ENCODE measurements around the gene SYNGR1.

SYNGR1 gene

GRCh38 chr22:39360674-39361413 lies 11.1 kb downstream of the SYNGR1 start:
- peaks cover 5% of the 10 kb centered on the region; the same call in 1 of the 2 replicates for H3K79me2 ChIP-seq (ENCODE audit: low read length)
- peaks cover 9% of the 10 kb centered on the region for H3K4me1 ChIP-seq (ENCODE audit: low read length)
- peaks cover 3% of the 10 kb centered on the region for H3K36me3 ChIP-seq (replicated peaks; ENCODE audit: low read depth, low read length)
- no peaks in the 10 kb centered on the region for H3K9me3 ChIP-seq (ENCODE audit: insufficient read depth, low read length)
- no peak overlapping the region for H3K4me2 ChIP-seq (ENCODE audit: low read length)
- TF ChIP-seq EZH2phosphoT487 (IDR thresholded peaks at IDR 0.05; ENCODE audit: low read depth) (no peak), CTCF (IDR thresholded peaks at IDR 0.05; ENCODE audit: low read depth, low read length) (no peak)
- H3K9ac ChIP-seq (ENCODE audit: low read length), result no peak overlapping the region
- H4K20me1 ChIP-seq (ENCODE audit: insufficient read depth, low read length), result peaks cover 10% of the 10 kb centered on the region
- no peak overlapping the region for H3K4me3 ChIP-seq (ENCODE audit: low read length)
- H2AFZ ChIP-seq (ENCODE audit: low read depth, low read length), result no peak overlapping the region
- H3K27me3 ChIP-seq (ENCODE audit: low read depth, low read length), result no peaks in the 10 kb centered on the region
- H3K27ac ChIP-seq (ENCODE audit: low read length), result no peak overlapping the region

GRCh38 chr22:39361496-39361895 lies 11.7 kb downstream of the SYNGR1 start:
- peaks cover 3% of the 10 kb centered on the region; the same call in 1 of the 2 replicates for H3K79me2 ChIP-seq (ENCODE audit: low read length)
- H3K4me3 ChIP-seq (ENCODE audit: low read length), result no peak overlapping the region
- no peak overlapping the region for H2AFZ ChIP-seq (ENCODE audit: low read depth, low read length)
- peaks cover 9% of the 10 kb centered on the region for H3K4me1 ChIP-seq (ENCODE audit: low read length)
- peaks cover 7% of the 10 kb centered on the region for H4K20me1 ChIP-seq (ENCODE audit: insufficient read depth, low read length)
- no peak overlapping the region for H3K9ac ChIP-seq (ENCODE audit: low read length)
- no peak overlapping the region for H3K4me2 ChIP-seq (ENCODE audit: low read length)
- no peaks in the 10 kb centered on the region for H3K9me3 ChIP-seq (ENCODE audit: insufficient read depth, low read length)
- TF ChIP-seq CTCF (IDR thresholded peaks at IDR 0.05; ENCODE audit: low read depth, low read length) (no peak), EZH2phosphoT487 (IDR thresholded peaks at IDR 0.05; ENCODE audit: low read depth) (no peak)
- H3K27me3 ChIP-seq (ENCODE audit: low read depth, low read length), result no peaks in the 10 kb centered on the region
- H3K27ac ChIP-seq (ENCODE audit: low read length), result no peak overlapping the region
- peaks cover 3% of the 10 kb centered on the region for H3K36me3 ChIP-seq (replicated peaks; ENCODE audit: low read depth, low read length)

GRCh38 chr22:39362271-39362670 lies 12.5 kb downstream of the SYNGR1 start:
- Histone ChIP-seq H3K79me2 (ENCODE audit: low read length) (no peaks in the 10 kb centered on the region), H3K9ac (ENCODE audit: low read length) (no peak overlapping the region), H3K4me3 (ENCODE audit: low read length) (no peak overlapping the region), H3K27ac (ENCODE audit: low read length) (no peak overlapping the region), H3K27me3 (ENCODE audit: low read depth, low read length) (no peaks in the 10 kb centered on the region), H3K36me3 (replicated peaks; ENCODE audit: low read depth, low read length) (peaks cover 3% of the 10 kb centered on the region), H3K4me1 (ENCODE audit: low read length) (peaks cover 9% of the 10 kb centered on the region), H4K20me1 (ENCODE audit: insufficient read depth, low read length) (peaks cover 4% of the 10 kb centered on the region), H2AFZ (ENCODE audit: low read depth, low read length) (no peak overlapping the region), H3K4me2 (ENCODE audit: low read length) (no peak overlapping the region), H3K9me3 (ENCODE audit: insufficient read depth, low read length) (no peaks in the 10 kb centered on the region)
- no peak for TF ChIP-seq EZH2phosphoT487 (IDR thresholded peaks at IDR 0.05; ENCODE audit: low read depth)
- TF ChIP-seq CTCF (IDR thresholded peaks at IDR 0.05; ENCODE audit: low read depth, low read length), result no peak

GRCh38 chr22:39362932-39363331 lies 13.1 kb downstream of the SYNGR1 start:
- no peak overlapping the region for H3K4me3 ChIP-seq (ENCODE audit: low read length)
- H3K27me3 ChIP-seq (ENCODE audit: low read depth, low read length), result no peaks in the 10 kb centered on the region
- no peaks in the 10 kb centered on the region for H3K9me3 ChIP-seq (ENCODE audit: insufficient read depth, low read length)
- H3K27ac ChIP-seq (ENCODE audit: low read length), result no peak overlapping the region
- no peak overlapping the region for H3K4me2 ChIP-seq (ENCODE audit: low read length)
- H4K20me1 ChIP-seq (ENCODE audit: insufficient read depth, low read length), result peaks cover 4% of the 10 kb centered on the region
- no peak overlapping the region for H2AFZ ChIP-seq (ENCODE audit: low read depth, low read length)
- H3K79me2 ChIP-seq (ENCODE audit: low read length), result no peaks in the 10 kb centered on the region
- peaks cover 3% of the 10 kb centered on the region for H3K36me3 ChIP-seq (replicated peaks; ENCODE audit: low read depth, low read length)
- no peak for TF ChIP-seq EZH2phosphoT487 (IDR thresholded peaks at IDR 0.05; ENCODE audit: low read depth)
- no peak for TF ChIP-seq CTCF (IDR thresholded peaks at IDR 0.05; ENCODE audit: low read depth, low read length)
- H3K4me1 ChIP-seq (ENCODE audit: low read length), result peaks cover 9% of the 10 kb centered on the region
- no peak overlapping the region for H3K9ac ChIP-seq (ENCODE audit: low read length)

Data from OCI-LY3 (cell line).